BLaER1 (cell line): ENCODE results near the gene ZBTB25.
"Not testable (repeated sequence)": the region's sequence is repeated elsewhere in the genome, so short reads cannot be mapped to it uniquely, and the experiment has no call there.

Experiments
- H3K27ac ChIP-seq: shearing (Covaris generic); formaldehyde crosslinking; 2 replicates; pipeline ENCODE4 v1.8.1; 2022
- H3K27me3 ChIP-seq: shearing (Covaris generic); formaldehyde crosslinking; 2 replicates; pipeline ENCODE4 v1.8.1; 2022
- H3K36me3 ChIP-seq: shearing (Covaris generic); formaldehyde crosslinking; 2 replicates; pipeline ENCODE4 v1.8.1; 2022
- H3K4me1 ChIP-seq: shearing (Covaris generic); formaldehyde crosslinking; 2 replicates; pipeline ENCODE4 v1.8.1; 2022
- H3K4me2 ChIP-seq: shearing (Covaris generic); formaldehyde crosslinking; 2 replicates; pipeline ENCODE4 v1.8.1; 2022
- H3K4me3 ChIP-seq: shearing (Covaris generic); formaldehyde crosslinking; 2 replicates; pipeline ENCODE4 v1.8.1; 2022
- H3K9ac ChIP-seq: shearing (Covaris generic); formaldehyde crosslinking; 2 replicates; pipeline ENCODE4 v1.8.1; 2022
- H3K9me3 ChIP-seq: shearing (Covaris generic); formaldehyde crosslinking; 2 replicates; pipeline ENCODE4 v1.8.1; 2022
- H4K20me1 ChIP-seq: shearing (Covaris generic); formaldehyde crosslinking; 2 replicates; pipeline ENCODE4 v1.8.1; 2022
- Cebpa-rat ChIP-seq: shearing (Covaris generic); IDR thresholded peaks from 2 replicates; pipeline ENCODE4 v1.8.1; 2022

Gene ZBTB25

DNA sequence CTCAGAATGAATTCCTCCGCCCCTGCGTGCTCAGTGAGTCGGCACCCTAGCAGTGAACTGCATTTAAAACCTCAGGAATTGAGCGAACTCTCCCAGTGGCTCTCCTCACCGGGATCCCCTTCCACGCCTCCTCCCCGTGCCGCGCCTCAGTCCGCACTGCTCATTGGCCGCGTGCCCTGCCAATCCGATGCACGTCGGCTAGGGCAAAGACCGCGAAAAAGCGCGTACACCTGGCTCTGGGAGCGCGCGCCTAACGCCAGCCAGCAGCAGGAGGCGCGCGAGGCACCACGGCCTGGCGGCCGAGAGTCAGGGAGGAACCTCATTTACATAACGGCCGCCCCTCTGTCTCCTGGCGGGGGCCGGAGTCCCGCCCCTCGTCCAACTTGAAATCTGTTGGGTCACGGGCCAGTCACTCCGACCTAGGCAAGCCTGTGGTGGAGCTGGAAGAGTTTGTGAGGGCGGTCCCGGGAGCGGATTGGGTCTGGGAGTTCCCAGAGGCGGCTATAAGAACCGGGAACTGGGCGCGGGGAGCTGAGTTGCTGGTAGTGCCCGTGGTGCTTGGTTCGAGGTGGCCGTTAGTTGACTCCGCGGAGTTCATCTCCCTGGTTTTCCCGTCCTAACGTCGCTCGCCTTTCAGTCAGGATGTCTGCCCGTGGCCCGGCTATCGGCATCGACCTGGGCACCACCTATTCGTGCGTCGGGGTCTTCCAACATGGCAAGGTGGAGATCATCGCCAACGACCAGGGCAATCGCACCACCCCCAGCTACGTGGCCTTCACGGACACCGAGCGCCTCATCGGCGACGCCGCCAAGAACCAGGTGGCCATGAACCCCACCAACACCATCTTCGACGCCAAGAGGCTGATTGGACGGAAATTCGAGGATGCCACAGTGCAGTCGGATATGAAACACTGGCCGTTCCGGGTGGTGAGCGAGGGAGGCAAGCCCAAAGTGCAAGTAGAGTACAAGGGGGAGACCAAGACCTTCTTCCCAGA, 36.9 kb upstream of the ZBTB25 start, which contains the start of gene HSPA2:
HSPA2 (plus strand) TSS at position 534 of the 995 bp plus-strand sequence; CDS start at position 643, 109 bp downstream.
- H3K9me3 ChIP-seq, result peaks cover 23% of the 10 kb centered on the region
- peak within 1 kb of the TSS; percentile 81 for H3K9ac ChIP-seq
- H3K4me2 ChIP-seq, result peak within 1 kb of the TSS; percentile 89
- H3K4me1 ChIP-seq, result peaks cover 10% of the 10 kb centered on the region
- no peak for TF ChIP-seq Cebpa-rat
- no peaks in the 10 kb centered on the region for H3K27me3 ChIP-seq
- H4K20me1 ChIP-seq, result no peaks in the 10 kb centered on the region
- H3K36me3 ChIP-seq, result no peaks in the 10 kb centered on the region
- peak within 1 kb of the TSS; percentile 82 for H3K27ac ChIP-seq
- H3K4me3 ChIP-seq, result peak within 1 kb of the TSS; percentile 70

DNA sequence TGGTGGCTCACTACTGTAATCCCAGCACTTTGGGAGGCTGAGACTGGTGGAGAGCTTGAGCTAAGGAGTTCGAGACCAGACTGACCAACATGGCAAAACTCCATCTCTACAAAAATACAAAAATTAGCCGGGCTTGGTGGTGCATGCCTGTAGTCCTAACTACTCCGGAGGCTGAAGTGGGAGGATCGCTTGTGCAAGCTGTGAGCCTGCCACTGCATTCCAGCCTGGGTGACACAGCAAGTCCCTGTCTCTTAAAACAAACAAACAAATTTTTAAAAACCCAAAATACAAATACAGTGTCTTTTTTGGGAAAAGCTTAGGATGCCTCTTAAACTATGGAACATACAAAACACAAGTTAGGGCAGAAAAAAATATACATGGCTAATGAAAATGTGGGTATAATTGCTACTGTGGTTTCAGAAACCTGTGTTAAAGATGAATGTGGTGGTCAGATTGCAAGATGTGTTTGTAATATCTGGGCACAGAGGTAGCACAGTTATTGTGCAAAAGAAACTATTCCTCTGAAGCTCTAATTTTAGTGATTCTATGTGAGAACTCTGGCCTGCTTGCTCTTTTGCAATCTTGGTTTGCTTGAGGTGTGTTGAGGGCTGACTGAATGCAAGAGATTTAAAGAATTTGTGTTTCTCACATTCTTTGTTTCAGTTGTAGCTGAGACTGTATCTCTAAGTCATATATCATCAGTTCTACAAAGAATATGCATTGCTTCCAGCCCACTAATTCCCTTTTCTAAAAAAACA, 33.0 kb upstream of the ZBTB25 start:
- no peak for TF ChIP-seq Cebpa-rat
- H3K27ac ChIP-seq, result no peak overlapping the region

DNA sequence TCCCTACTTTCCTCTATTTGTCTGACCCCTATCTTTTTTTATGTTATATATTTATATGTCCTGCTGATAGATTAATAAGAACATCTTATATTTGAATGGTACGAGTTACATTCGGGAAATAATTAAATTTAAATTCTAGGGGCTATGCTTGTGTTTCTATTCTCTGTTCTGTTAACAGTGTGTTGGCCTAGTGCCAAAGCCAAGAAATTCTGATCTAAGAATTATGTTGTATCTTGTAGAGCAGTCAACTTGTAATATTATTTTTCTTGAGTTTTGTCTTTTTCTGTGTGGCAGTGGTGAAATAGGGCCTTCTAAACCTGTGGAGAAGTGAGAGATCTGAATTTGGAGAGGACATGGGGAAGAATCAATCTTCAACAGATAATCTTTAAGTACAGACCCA, 27.9 kb upstream of the ZBTB25 start:
- no peak overlapping the region for H3K4me3 ChIP-seq
- H3K9me3 ChIP-seq, result no peaks in the 10 kb centered on the region
- no peak overlapping the region for H3K9ac ChIP-seq
- no peak overlapping the region for H3K4me2 ChIP-seq
- H3K4me1 ChIP-seq, result no peaks in the 10 kb centered on the region
- no peaks in the 10 kb centered on the region for H3K27me3 ChIP-seq
- no peak overlapping the region for H3K27ac ChIP-seq
- H4K20me1 ChIP-seq, result peaks cover 12% of the 10 kb centered on the region; the same call in 1 of the 2 replicates
- H3K36me3 ChIP-seq, result peaks cover 14% of the 10 kb centered on the region
- no peak for TF ChIP-seq Cebpa-rat

More for the DNA sequence above, 33.0 kb upstream of the ZBTB25 start:
- Histone ChIP-seq H3K4me2 (no peak overlapping the region), H3K9ac (no peak overlapping the region), H3K4me3 (no peak overlapping the region), H3K27me3 (no peaks in the 10 kb centered on the region), H3K9me3 (peaks cover 13% of the 10 kb centered on the region), H3K4me1 (peaks cover 10% of the 10 kb centered on the region), H3K36me3 (no peaks in the 10 kb centered on the region), H4K20me1 (no peaks in the 10 kb centered on the region)

DNA sequence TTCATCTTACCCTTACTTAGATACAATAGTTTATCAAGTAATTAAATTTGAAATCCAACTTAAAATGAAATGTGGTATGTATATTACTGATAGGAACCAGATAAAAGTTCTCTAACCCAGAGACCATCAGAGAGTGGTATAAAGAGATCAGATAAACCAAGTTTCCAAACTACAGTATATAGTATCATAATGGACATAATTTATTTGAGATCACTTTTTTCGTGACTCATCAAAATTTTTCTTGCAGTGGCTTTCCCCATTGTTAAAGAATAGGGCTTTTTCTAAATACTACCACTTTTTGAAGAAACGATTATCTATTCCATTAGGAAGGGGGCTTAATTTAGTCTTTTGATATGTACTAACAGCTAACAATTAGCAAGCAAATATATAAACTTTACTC, 21.7 kb upstream of the ZBTB25 start:
- Histone ChIP-seq H3K4me3 (no peak overlapping the region), H3K4me1 (no peaks in the 10 kb centered on the region), H3K36me3 (peaks cover 58% of the 10 kb centered on the region), H3K4me2 (no peak overlapping the region), H3K9me3 (no peaks in the 10 kb centered on the region), H4K20me1 (peaks cover 54% of the 10 kb centered on the region), H3K27ac (no peak overlapping the region), H3K27me3 (no peaks in the 10 kb centered on the region), H3K9ac (no peak overlapping the region)
- TF ChIP-seq Cebpa-rat, result no peak

DNA sequence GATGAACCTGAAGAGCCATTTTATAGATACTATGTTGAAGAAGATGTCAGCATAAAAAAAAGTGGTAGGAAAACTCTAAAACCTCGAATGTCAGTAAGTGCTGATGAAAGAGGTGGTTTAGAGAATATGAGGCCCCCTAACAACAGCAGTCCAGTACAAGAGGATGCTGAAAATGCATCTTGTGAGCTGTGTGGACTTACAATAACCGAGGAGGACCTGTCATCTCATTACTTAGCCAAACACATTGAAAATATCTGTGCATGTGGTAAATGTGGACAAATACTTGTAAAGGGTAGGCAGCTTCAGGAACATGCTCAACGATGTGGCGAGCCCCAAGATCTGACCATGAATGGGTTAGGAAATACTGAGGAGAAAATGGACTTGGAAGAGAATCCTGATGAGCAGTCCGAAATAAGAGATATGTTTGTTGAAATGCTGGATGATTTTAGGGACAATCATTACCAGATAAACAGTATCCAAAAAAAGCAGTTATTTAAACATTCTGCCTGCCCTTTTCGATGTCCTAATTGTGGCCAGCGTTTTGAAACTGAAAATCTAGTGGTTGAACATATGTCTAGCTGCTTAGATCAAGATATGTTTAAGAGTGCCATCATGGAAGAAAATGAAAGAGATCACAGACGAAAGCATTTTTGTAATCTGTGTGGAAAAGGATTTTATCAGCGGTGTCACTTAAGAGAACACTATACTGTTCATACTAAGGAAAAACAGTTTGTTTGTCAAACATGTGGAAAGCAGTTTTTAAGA, 19.1 kb upstream of the ZBTB25 start:
- Histone ChIP-seq H3K36me3 (peaks cover 60% of the 10 kb centered on the region), H3K9me3 (no peaks in the 10 kb centered on the region)
- no peak for TF ChIP-seq Cebpa-rat

DNA sequence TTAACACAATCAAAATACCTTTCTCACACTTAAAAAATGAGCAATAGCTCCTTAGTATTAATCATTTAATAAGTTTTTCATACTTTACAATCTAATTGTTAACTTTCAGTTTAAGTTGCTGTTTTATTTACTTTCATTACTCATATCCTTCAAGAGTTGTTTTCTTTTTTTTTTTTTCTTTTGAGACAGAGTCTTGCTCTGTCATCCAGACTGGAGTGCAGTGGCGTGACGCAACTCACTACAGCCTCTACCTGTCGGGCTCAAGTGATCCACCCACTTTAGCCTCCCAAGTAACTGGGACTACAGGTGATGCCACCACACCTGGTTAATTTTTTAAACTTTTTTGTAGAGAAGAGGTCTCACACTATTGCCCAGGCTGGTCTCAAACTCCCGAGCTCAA, 17.1 kb upstream of the ZBTB25 start:
- no peaks in the 10 kb centered on the region for H3K9me3 ChIP-seq
- no peaks in the 10 kb centered on the region for H3K27me3 ChIP-seq
- H3K9ac ChIP-seq, result no peak overlapping the region
- H3K4me1 ChIP-seq, result no peaks in the 10 kb centered on the region
- no peak overlapping the region for H3K4me2 ChIP-seq
- H3K36me3 ChIP-seq, result peaks cover 42% of the 10 kb centered on the region
- peaks cover 88% of the 10 kb centered on the region for H4K20me1 ChIP-seq
- TF ChIP-seq Cebpa-rat, result no peak
- no peak overlapping the region for H3K27ac ChIP-seq
- no peak overlapping the region for H3K4me3 ChIP-seq

More for the DNA sequence above, 19.1 kb upstream of the ZBTB25 start:
- no peaks in the 10 kb centered on the region for H3K27me3 ChIP-seq
- H3K4me2 ChIP-seq, result no peak overlapping the region
- H4K20me1 ChIP-seq, result peaks cover 72% of the 10 kb centered on the region
- no peaks in the 10 kb centered on the region for H3K4me1 ChIP-seq
- no peak overlapping the region for H3K4me3 ChIP-seq
- no peak overlapping the region for H3K27ac ChIP-seq
- no peak overlapping the region for H3K9ac ChIP-seq

DNA sequence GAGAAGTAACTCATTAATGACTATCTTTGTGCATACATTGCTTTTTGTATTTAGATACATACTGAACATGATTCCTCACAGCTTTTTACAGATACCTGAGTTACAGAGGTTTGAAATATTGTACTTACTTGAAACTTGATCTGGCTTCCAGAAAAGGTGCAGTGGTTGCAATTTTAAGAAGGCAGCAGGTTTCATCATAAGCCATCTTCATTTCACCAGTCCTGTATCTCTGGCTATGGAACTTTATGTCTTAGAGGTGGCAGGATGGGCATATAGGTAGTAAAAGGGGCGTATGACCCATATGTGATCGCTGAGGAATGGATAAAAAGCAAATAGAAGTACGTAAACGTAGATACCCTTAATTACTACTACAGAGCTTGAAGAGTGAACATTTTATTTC, 14.6 kb upstream of the ZBTB25 start:
- Histone ChIP-seq H3K27me3 (no peaks in the 10 kb centered on the region), H3K9ac (no peak overlapping the region), H3K4me1 (no peaks in the 10 kb centered on the region), H3K4me2 (no peak overlapping the region), H3K4me3 (no peak overlapping the region), H3K36me3 (peaks cover 32% of the 10 kb centered on the region), H3K27ac (no peak overlapping the region), H3K9me3 (no peaks in the 10 kb centered on the region), H4K20me1 (peaks cover 100% of the 10 kb centered on the region)
- no peak for TF ChIP-seq Cebpa-rat

DNA sequence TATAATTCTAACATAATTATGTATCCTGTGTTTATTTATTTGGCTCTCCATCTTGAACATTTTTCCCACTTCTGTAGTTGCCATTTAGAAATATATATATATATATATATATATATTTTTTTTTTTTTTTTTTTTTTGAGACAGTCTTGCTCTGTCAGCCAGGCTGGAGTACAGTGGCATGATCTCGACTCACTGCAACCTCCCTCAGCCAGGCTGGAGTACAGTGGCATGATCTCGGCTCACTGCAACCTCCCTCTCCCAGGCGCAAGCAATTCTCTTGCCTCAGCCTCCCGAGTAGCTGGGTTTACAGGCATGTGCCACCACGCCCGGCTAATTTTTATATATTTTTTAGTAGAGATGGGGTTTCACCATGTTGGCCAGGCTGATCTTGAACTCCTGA, 14.0 kb upstream of the ZBTB25 start:
- Histone ChIP-seq H4K20me1 (peaks cover 100% of the 10 kb centered on the region), H3K36me3 (peaks cover 26% of the 10 kb centered on the region)
- not testable (repeated sequence) for H3K27me3 ChIP-seq, H3K9me3 ChIP-seq, H3K9ac ChIP-seq, H3K27ac ChIP-seq, H3K4me3 ChIP-seq, H3K4me2 ChIP-seq, H3K4me1 ChIP-seq

DNA sequence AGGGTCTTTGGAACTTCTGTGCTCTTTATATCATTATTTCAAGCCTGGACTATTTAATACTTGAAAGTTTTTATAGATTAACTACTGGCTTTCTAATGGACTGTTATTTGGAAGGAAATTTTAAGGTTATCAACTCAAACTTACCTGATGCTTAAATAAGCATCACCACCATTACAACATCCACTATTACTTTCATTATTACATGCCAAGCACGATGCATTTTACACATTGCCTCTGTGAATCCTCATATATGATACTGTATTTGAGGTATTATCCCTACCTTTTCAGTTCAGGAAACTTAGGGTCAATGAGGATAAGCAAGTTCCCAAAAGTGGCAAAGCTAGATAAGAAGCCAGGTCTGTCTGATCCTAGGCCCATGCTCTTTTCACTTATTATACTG, 13.3 kb upstream of the ZBTB25 start:
- no peak overlapping the region for H3K9ac ChIP-seq
- no peaks in the 10 kb centered on the region for H3K4me1 ChIP-seq
- H3K36me3 ChIP-seq, result peaks cover 24% of the 10 kb centered on the region
- H3K4me3 ChIP-seq, result no peak overlapping the region
- H3K27me3 ChIP-seq, result no peaks in the 10 kb centered on the region
- no peaks in the 10 kb centered on the region for H3K9me3 ChIP-seq
- TF ChIP-seq Cebpa-rat, result no peak
- no peak overlapping the region for H3K27ac ChIP-seq
- no peak overlapping the region for H3K4me2 ChIP-seq
- H4K20me1 ChIP-seq, result peaks cover 100% of the 10 kb centered on the region
